ENCODE data around the gene C18orf54. TPM values are rescaled to one million over a fixed set of nuclear protein-coding genes. Genes with fewer than 3 reads are reported as not detected.

C18orf54 gene
- 0.94 and 2.0 TPM in 2 replicates for total RNA-seq

GRCh38 chr18:54357660-54358494 is at the start of gene C18orf54, which contains the start of gene STARD6:
C18orf54 (plus strand) TSS chr18:54357906; CDS start chr18:54360573, 2,667 bp downstream.
STARD6 (minus strand) TSS chr18:54357858; CDS start chr18:54354573, 3,285 bp downstream.

Other genes with a start within 250 kb of the C18orf54 start
- gene MBD2, start 133.2 kb upstream of the C18orf54 start, total RNA-seq, result 14.6 and 20.0 TPM in 2 replicates
- 9.7 and 11.1 TPM in 2 replicates for gene POLI, start 88.4 kb upstream of the C18orf54 start, total RNA-seq
- gene STARD6, start within 50 bp of the C18orf54 start, total RNA-seq, result not detected in 2 replicates
- not detected in 2 replicates for gene DYNAP, start 233.3 kb downstream of the C18orf54 start, total RNA-seq